Esophagus squamous epithelium (tissue), 5 donors: Measurements from ENCODE around the gene CCDC116. TPM values are rescaled to one million over a fixed set of nuclear protein-coding genes. Genes with fewer than 3 reads are reported as not detected.

Source experiments
- DNase-seq: peaks from one replicate; lab custom pipeline; 2025; lab: John Stamatoyannopoulos, UW
- H3K27ac ChIP-seq, 4 donors: fragments of 200-600 bp; sonication (generic); one replicate each; pipeline ENCODE4 v1.5.1; 2016 to 2019; ENCODE audit warnings: mild to moderate bottlenecking in 1 of 4
- H3K27me3 ChIP-seq, 4 donors: fragments of 200-600 bp; sonication (generic); 1 replicate in 3 of 4; 2 replicates in 1 of 4; pipeline versions ENCODE4 v1.5.1 to v1.6.0; 2017 to 2021; ENCODE audit warnings: antibody characterized with exemption in 1 of 4
- H3K36me3 ChIP-seq, 3 donors: fragments of 200-600 bp; sonication (generic); one replicate each; pipeline ENCODE4 v1.5.1; 2016 to 2019
- H3K4me1 ChIP-seq, 3 donors: fragments of 200-600 bp; sonication (generic); one replicate each; pipeline ENCODE4 v1.5.1; 2017 to 2019
- H3K4me3 ChIP-seq, 4 donors: fragments of 200-600 bp; sonication (generic); 1 replicate in 3 of 4; 2 replicates in 1 of 4; pipeline ENCODE4 v1.5.1; 2016 to 2019; ENCODE audit warnings: mild to moderate bottlenecking in 2 of 4, moderate library complexity in 1 of 4
- H3K9me3 ChIP-seq, 3 donors: fragments of 200-600 bp; sonication (generic); one replicate each; pipeline ENCODE4 v1.5.1; 2016 to 2019
- POLR2A ChIP-seq, 4 donors: fragments of 450-650 bp; IDR thresholded peaks; one replicate each; pipeline ENCODE4 v1.6.1; 2017; ENCODE audit warnings: antibody characterized with exemption in 4 of 4, mild to moderate bottlenecking in 4 of 4, moderate library complexity in 3 of 4
- WGBS, 2 donors: methylation state at CpG; one replicate each; pipeline ENCODE4 v1.1.5; 2018; 5-methylcytosine and 5-hydroxymethylcytosine counted together
- intact Hi-C: fragments of 100-400 bp; cut with DNase I; formaldehyde crosslinking; loops from one replicate; pipeline ENCODE4 v1.15.0; 2022
- total RNA-seq, 4 donors: library from RNA; depleted of rRNA; stranded (reverse); fragments of >200 nt; gene quantifications; one replicate each; pipeline ENCODE4 v1.1.0, GENCODE V29; 2016
- TF ChIP-seq, protein P1 (sequence below), 6 experiments: fragments of 450-650 bp in 4 of 6; fragments of 200-600 bp in 2 of 6; sonication (generic) in 2 of 6; IDR thresholded peaks; one replicate each; pipeline ENCODE4 v1.5.1; 2016 to 2019; ENCODE audit warnings: antibody characterized with exemption in 6 of 6, mild to moderate bottlenecking in 4 of 6, moderate library complexity in 4 of 6
- donor health status: DM: yes; HTN: yes; CAD: no.

The CCDC116 gene
- total RNA-seq, 4 donors from 2014 or later = 1.9 TPM; not detected in 3

DNA sequence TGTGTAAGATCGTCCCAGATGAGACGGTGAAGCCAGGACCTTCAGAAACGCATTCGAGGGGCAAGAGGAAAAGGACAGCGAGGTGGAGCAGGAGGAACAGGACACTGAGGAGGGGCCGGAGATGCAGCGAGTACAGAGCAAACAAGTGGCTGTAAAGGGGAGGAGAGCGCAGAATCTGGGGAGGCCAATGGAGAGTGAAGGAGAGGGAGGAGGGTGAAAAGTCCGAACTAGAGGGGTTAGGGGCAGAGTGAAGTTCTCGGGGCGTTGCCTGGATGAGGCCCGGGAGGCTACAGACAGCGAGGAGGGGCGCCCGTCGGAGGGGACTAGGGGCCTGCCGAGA lies 24.4 kb downstream of the CCDC116 start:
- peaks cover 12 to 36% (median 19%) of the 10 kb centered on the region in 3 donors for H3K4me1 ChIP-seq
- H3K36me3 ChIP-seq = no peaks in the 10 kb centered on the region
- H3K9me3 ChIP-seq = no peaks in the 10 kb centered on the region
- TF ChIP-seq, protein P1, sequence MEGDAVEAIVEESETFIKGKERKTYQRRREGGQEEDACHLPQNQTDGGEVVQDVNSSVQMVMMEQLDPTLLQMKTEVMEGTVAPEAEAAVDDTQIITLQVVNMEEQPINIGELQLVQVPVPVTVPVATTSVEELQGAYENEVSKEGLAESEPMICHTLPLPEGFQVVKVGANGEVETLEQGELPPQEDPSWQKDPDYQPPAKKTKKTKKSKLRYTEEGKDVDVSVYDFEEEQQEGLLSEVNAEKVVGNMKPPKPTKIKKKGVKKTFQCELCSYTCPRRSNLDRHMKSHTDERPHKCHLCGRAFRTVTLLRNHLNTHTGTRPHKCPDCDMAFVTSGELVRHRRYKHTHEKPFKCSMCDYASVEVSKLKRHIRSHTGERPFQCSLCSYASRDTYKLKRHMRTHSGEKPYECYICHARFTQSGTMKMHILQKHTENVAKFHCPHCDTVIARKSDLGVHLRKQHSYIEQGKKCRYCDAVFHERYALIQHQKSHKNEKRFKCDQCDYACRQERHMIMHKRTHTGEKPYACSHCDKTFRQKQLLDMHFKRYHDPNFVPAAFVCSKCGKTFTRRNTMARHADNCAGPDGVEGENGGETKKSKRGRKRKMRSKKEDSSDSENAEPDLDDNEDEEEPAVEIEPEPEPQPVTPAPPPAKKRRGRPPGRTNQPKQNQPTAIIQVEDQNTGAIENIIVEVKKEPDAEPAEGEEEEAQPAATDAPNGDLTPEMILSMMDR (IDR thresholded peaks at IDR 0.05) = no peak
- no peak for TF ChIP-seq POLR2A (IDR thresholded peaks at IDR 0.05)
- H3K4me3 ChIP-seq = peak overlapping the region; percentile 33 to 70 (median 56)
- peak overlapping the region in 3 of 4 donors; percentile 47 to 78 (median 58) for H3K27ac ChIP-seq
- WGBS, 2 donors = 26 to 44% methylated on average over 17 of the region's 17 CpGs
- no peak for DNase-seq
- intact Hi-C loops = no loop called here
- peaks cover 0 to 26% (median 0%) of the 10 kb centered on the region in 4 donors for H3K27me3 ChIP-seq

- H3K9me3 ChIP-seq = no peaks in the 10 kb centered on the region
- 2 to 4% methylated on average over 6 to 7 of the region's 79 CpGs for WGBS, 2 donors
- peak; percentile 13 for DNase-seq
- peak overlapping the region; percentile 33 to 70 (median 56) for H3K4me3 ChIP-seq
- peaks cover 0 to 26% (median 0%) of the 10 kb centered on the region in 4 donors for H3K27me3 ChIP-seq
- peaks cover 7 to 31% (median 16%) of the 10 kb centered on the region in 3 donors for H3K4me1 ChIP-seq
- H3K27ac ChIP-seq = peak overlapping the region; percentile 24 to 78 (median 53)
- H3K36me3 ChIP-seq = no peaks in the 10 kb centered on the region
- TF ChIP-seq POLR2A (IDR thresholded peaks at IDR 0.05) = peak in 1 of 4 donors; percentile 49
- TF ChIP-seq, protein P1 (IDR thresholded peaks at IDR 0.05) = peak in 1 of 6 experiments; percentile 35
- intact Hi-C loops = no loop called here
Measured at GRCh38 chr22:21657360-21658032, 24.9 kb downstream of the CCDC116 start.

GRCh38 chr22:21659864-21660525 lies 27.4 kb downstream of the CCDC116 start:
- no peak overlapping the region for H3K4me3 ChIP-seq
- H3K27me3 ChIP-seq = peaks cover 0 to 20% (median 0%) of the 10 kb centered on the region in 4 donors
- no peak overlapping the region for H3K27ac ChIP-seq
- 83 to 89% methylated on average over 5 to 7 of the region's 7 CpGs for WGBS, 2 donors
- H3K4me1 ChIP-seq = peaks cover 4 to 25% (median 14%) of the 10 kb centered on the region in 3 donors
- no peaks in the 10 kb centered on the region for H3K9me3 ChIP-seq
- DNase-seq = no peak
- H3K36me3 ChIP-seq = no peaks in the 10 kb centered on the region
- intact Hi-C loops = no loop called here
- no peak for TF ChIP-seq POLR2A (IDR thresholded peaks at IDR 0.05)
- TF ChIP-seq, protein P1 (IDR thresholded peaks at IDR 0.05) = no peak

DNA sequence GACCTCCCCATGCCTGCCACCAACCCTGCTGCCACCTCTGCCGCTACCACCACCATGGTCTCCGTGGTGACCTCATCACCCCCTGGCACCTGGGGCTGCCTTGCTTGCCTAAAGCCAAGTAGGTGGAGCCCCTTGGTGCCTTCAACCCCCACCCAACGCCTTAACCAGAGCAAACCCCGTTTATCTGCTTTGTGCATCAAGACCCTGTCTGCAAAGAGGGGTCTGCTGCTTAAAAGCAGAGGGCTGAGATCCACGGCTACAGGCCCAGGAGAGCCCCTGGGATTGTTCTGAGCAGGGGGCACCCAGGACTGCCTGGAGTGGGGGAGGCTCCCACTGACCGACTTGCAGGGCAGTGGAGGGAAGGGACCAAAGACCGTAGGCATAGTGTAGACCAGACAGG lies 28.3 kb downstream of the CCDC116 start:
- Histone ChIP-seq H3K36me3 (no peaks in the 10 kb centered on the region), H3K27me3 (peaks cover 0 to 20% (median 0%) of the 10 kb centered on the region in 4 donors), H3K4me1 (peaks cover 10 to 34% (median 18%) of the 10 kb centered on the region in 3 donors), H3K9me3 (no peaks in the 10 kb centered on the region), H3K4me3 (no peak overlapping the region), H3K27ac (no peak overlapping the region)
- no peak for DNase-seq
- 63 to 89% methylated on average over 1 to 5 of the region's 7 CpGs for WGBS, 2 donors
- TF ChIP-seq POLR2A (IDR thresholded peaks at IDR 0.05) = no peak
- TF ChIP-seq, protein P1 (IDR thresholded peaks at IDR 0.05) = no peak
- intact Hi-C loops = no loop called here

DNA sequence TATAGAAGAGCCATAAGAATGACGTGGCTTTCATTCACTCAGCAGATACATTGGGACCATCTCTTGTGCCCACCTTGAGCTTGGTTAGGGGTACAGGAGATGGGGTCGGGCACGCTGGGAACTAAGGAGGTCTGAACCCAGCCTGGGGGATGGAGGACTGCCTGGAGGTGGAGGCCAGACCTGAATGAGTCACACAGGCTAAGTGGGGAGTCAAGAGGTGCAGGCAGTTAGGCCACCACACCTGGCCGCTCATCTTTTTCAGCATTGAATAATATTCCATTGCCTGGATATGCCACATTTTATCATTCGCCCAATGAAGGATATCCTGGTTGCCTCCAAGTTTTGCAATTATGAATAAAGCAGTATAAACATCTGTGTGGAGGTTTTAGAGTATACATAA lies 29.4 kb downstream of the CCDC116 start:
- Histone ChIP-seq H3K9me3 (no peaks in the 10 kb centered on the region), H3K4me3 (no peak overlapping the region), H3K4me1 (peaks cover 14 to 29% (median 18%) of the 10 kb centered on the region in 3 donors), H3K27me3 (peaks cover 0 to 15% (median 0%) of the 10 kb centered on the region in 4 donors), H3K27ac (no peak overlapping the region), H3K36me3 (no peaks in the 10 kb centered on the region)
- WGBS, 2 donors = 90 to 94% methylated on average over 5 of the region's 5 CpGs
- no peak for DNase-seq
- TF ChIP-seq POLR2A (IDR thresholded peaks at IDR 0.05) = no peak
- TF ChIP-seq, protein P1 (IDR thresholded peaks at IDR 0.05) = no peak
- intact Hi-C loops = no loop called here
